Skeletal muscle satellite cell (primary cell): ENCODE measurements around the gene PFKFB1.

Source experiments
- H3K27me3 ChIP-seq: 2 replicates; pipeline ENCODE4 v1.7.0; 2013; ENCODE audit warnings: low read length; ENCODE audit not compliant: control insufficient read depth, insufficient read depth
- H3K36me3 ChIP-seq: 2 replicates; pipeline ENCODE4 v1.7.0; 2013; ENCODE audit warnings: mild to moderate bottlenecking, control low read depth, low read length; ENCODE audit not compliant: insufficient read depth
- H3K4me1 ChIP-seq: 2 replicates; pipeline ENCODE4 v1.7.0; 2013; ENCODE audit warnings: low read length; ENCODE audit not compliant: control insufficient read depth, insufficient read depth
- H3K4me2 ChIP-seq: 2 replicates; pipeline ENCODE4 v1.7.0; 2013; ENCODE audit warnings: mild to moderate bottlenecking, low read length
- H3K4me3 ChIP-seq: 2 replicates; pipeline ENCODE4 v1.7.0; 2013; ENCODE audit warnings: low read length
- H3K9ac ChIP-seq: 2 replicates; pipeline ENCODE4 v1.7.0; 2013; ENCODE audit warnings: mild to moderate bottlenecking, low read depth, low read length, moderate library complexity
- H3K9me3 ChIP-seq: replicated peaks from 2 replicates; pipeline ENCODE4 v1.7.0; 2013; ENCODE audit warnings: mild to moderate bottlenecking, control low read depth, low read length

The PFKFB1 gene

GRCh38 chrX:55008571-55009358 is 14.8 kb upstream of the PFKFB1 start:
- H3K4me3 ChIP-seq: no peak overlapping the region

DNA sequence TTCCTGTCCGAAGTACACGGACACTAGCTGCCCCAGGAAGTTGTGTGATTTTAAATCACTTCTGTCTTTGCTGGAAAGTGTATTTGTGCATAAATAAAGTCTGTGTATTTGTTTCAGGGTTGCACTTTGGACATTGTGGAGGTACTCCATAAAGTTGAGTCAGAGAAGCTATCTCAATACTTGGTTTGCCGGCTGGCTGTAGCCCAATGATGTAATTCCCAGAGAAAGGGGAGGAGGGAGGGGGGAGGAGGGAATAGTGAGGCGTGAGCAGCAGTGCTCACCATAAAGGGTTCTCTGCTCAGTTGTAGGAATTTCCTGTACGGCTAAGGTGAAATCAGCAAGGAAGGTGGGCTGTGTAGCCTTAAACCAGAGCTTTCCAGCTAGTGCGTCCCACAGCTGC is 13.7 kb upstream of the PFKFB1 start:
- peaks cover 18% of the 10 kb centered on the region for H3K36me3 ChIP-seq
- no peaks in the 10 kb centered on the region for H3K27me3 ChIP-seq
- H3K4me2 ChIP-seq: no peak overlapping the region
- H3K4me3 ChIP-seq: no peak overlapping the region
- H3K4me1 ChIP-seq: peaks cover 4% of the 10 kb centered on the region
- no peaks in the 10 kb centered on the region for H3K9me3 ChIP-seq
- H3K9ac ChIP-seq: no peak overlapping the region

More at GRCh38 chrX:55008571-55009358, 14.8 kb upstream of the PFKFB1 start:
- no peaks in the 10 kb centered on the region for H3K9me3 ChIP-seq
- no peaks in the 10 kb centered on the region for H3K27me3 ChIP-seq
- peaks cover 4% of the 10 kb centered on the region for H3K4me1 ChIP-seq
- H3K9ac ChIP-seq: no peak overlapping the region
- peaks cover 10% of the 10 kb centered on the region for H3K36me3 ChIP-seq
- H3K4me2 ChIP-seq: no peak overlapping the region

- Histone ChIP-seq H3K4me1 (peaks cover 4% of the 10 kb centered on the region), H3K36me3 (peaks cover 18% of the 10 kb centered on the region), H3K4me3 (no peak overlapping the region), H3K27me3 (no peaks in the 10 kb centered on the region), H3K9me3 (no peaks in the 10 kb centered on the region), H3K4me2 (no peak overlapping the region), H3K9ac (no peak overlapping the region)
Observed at GRCh38 chrX:55006827-55007621, 13.0 kb upstream of the PFKFB1 start.

DNA sequence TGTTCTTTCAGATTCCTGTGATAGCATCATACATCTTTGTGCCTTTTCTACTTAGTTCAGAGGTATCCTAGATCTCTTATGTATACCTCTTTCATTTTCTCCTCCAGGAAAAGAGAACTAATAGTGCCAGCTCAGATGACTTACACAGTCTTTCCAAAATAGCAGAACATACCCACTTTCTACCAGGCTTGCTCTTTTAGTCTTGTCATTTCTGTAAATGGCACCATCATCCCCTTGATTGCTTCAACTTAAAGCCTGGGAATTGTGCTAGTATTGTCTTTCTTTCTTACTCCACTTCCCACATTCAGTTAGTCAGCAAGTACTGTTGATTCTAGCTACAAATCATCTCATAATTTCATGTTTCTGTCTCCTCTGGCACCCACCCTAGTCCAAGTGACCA is 11.3 kb upstream of the PFKFB1 start:
- H3K27me3 ChIP-seq: no peaks in the 10 kb centered on the region
- no peak overlapping the region for H3K4me2 ChIP-seq
- H3K4me1 ChIP-seq: peaks cover 4% of the 10 kb centered on the region
- H3K4me3 ChIP-seq: no peak overlapping the region
- no peaks in the 10 kb centered on the region for H3K9me3 ChIP-seq
- no peak overlapping the region for H3K9ac ChIP-seq
- peaks cover 18% of the 10 kb centered on the region for H3K36me3 ChIP-seq

DNA sequence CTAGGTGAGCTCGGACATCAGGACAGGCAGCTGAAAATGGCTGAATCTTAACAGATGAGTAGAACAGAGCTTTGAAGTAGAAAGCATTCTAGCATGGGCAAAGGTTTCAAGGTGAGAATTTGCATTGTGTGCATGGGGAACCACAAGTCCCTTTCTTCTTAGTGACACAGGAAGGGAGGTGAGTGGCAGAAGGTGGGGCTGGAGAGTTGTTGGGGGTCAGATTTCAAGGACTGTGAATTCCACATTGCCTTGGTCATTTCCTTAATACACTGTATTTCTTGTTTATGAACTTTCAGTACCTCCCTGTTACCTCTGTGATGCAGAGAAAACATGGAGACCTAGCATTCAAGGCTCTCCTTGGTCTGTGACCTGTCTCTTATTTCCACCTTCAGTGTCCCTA is 10.2 kb upstream of the PFKFB1 start:
- H3K36me3 ChIP-seq: peaks cover 18% of the 10 kb centered on the region
- H3K4me1 ChIP-seq: peaks cover 4% of the 10 kb centered on the region
- no peaks in the 10 kb centered on the region for H3K9me3 ChIP-seq

GRCh38 chrX:54999717-55000598 is 6.0 kb upstream of the PFKFB1 start, which contains the start of gene APEX2:
Gene APEX2, plus strand, starts transcription at chrX:55000363. Its CDS starts 60 bp downstream, at chrX:55000423.
- Histone ChIP-seq H3K4me3 (peak within 1 kb of the TSS; percentile 80), H3K9ac (peak within 1 kb of the TSS; percentile 91), H3K4me2 (peak within 1 kb of the TSS; percentile 70), H3K4me1 (no peaks in the 10 kb centered on the region), H3K27me3 (no peaks in the 10 kb centered on the region), H3K9me3 (no peaks in the 10 kb centered on the region), H3K36me3 (peaks cover 14% of the 10 kb centered on the region)

More for the DNA sequence above, 10.2 kb upstream of the PFKFB1 start:
- Histone ChIP-seq H3K9ac (no peak overlapping the region), H3K4me2 (no peak overlapping the region), H3K27me3 (no peaks in the 10 kb centered on the region), H3K4me3 (no peak overlapping the region)

GRCh38 chrX:54995621-54996020 is 1.6 kb upstream of the PFKFB1 start:
- Histone ChIP-seq H3K4me2 (no peak overlapping the region), H3K36me3 (no peaks in the 10 kb centered on the region), H3K9me3 (no peaks in the 10 kb centered on the region), H3K4me3 (no peak overlapping the region), H3K27me3 (peaks cover 10% of the 10 kb centered on the region), H3K4me1 (no peaks in the 10 kb centered on the region), H3K9ac (no peak overlapping the region)

GRCh38 chrX:54994668-54995351 is 822 bp upstream of the PFKFB1 start:
- Histone ChIP-seq H3K9me3 (no peaks in the 10 kb centered on the region), H3K4me3 (no peak overlapping the region), H3K36me3 (no peaks in the 10 kb centered on the region), H3K9ac (no peak overlapping the region), H3K27me3 (peaks cover 10% of the 10 kb centered on the region), H3K4me2 (no peak overlapping the region), H3K4me1 (no peaks in the 10 kb centered on the region)

- Histone ChIP-seq H3K36me3 (no peaks in the 10 kb centered on the region), H3K9me3 (no peaks in the 10 kb centered on the region), H3K4me2 (no peak overlapping the region), H3K4me3 (no peak overlapping the region), H3K9ac (no peak overlapping the region), H3K27me3 (peaks cover 10% of the 10 kb centered on the region), H3K4me1 (no peaks in the 10 kb centered on the region)
Observed at GRCh38 chrX:54992911-54993622, 921 bp downstream of the PFKFB1 start.

DNA sequence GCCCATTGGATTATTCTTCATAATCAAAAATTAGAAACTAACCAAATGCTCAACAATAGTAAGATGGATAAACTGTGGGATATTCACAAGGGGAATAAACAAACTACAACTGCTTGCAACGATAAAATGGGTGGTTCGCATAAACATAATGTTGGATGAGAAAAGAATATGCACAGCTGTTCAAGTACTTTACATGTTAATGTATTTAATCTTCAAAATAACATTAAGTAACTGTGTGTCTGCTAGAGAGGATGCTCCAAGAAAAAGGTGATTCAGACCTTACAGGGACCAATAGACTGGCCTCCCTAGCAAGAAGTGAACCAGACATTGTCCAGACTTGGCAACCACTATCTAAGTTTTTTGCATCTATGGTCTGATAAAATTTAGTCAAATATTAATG is 2.3 kb downstream of the PFKFB1 start:
- Histone ChIP-seq H3K4me1 (no peaks in the 10 kb centered on the region), H3K36me3 (no peaks in the 10 kb centered on the region), H3K9me3 (no peaks in the 10 kb centered on the region), H3K9ac (no peak overlapping the region), H3K4me3 (no peak overlapping the region), H3K27me3 (peaks cover 10% of the 10 kb centered on the region), H3K4me2 (no peak overlapping the region)
